Uterus (tissue), 2 donors: Measurements from ENCODE around the gene SGK1.

Experiments used
- POLR2A ChIP-seq, 2 donors: fragments of 450-650 bp; IDR thresholded peaks; one replicate each; pipeline ENCODE4 v1.6.1; 2016; ENCODE audit warnings: antibody characterized with exemption in 2 of 2, mild to moderate bottlenecking in 1 of 2, moderate library complexity in 1 of 2
- TF ChIP-seq, protein P1 (sequence below), 4 experiments: fragments of 200-600 bp in 2 of 4; fragments of 450-650 bp in 2 of 4; sonication (generic) in 2 of 4; IDR thresholded peaks; one replicate each; pipeline ENCODE4 v1.5.1; 2016 to 2019; ENCODE audit warnings: antibody characterized with exemption in 4 of 4, mild to moderate bottlenecking in 2 of 4, moderate library complexity in 1 of 4

DNA sequence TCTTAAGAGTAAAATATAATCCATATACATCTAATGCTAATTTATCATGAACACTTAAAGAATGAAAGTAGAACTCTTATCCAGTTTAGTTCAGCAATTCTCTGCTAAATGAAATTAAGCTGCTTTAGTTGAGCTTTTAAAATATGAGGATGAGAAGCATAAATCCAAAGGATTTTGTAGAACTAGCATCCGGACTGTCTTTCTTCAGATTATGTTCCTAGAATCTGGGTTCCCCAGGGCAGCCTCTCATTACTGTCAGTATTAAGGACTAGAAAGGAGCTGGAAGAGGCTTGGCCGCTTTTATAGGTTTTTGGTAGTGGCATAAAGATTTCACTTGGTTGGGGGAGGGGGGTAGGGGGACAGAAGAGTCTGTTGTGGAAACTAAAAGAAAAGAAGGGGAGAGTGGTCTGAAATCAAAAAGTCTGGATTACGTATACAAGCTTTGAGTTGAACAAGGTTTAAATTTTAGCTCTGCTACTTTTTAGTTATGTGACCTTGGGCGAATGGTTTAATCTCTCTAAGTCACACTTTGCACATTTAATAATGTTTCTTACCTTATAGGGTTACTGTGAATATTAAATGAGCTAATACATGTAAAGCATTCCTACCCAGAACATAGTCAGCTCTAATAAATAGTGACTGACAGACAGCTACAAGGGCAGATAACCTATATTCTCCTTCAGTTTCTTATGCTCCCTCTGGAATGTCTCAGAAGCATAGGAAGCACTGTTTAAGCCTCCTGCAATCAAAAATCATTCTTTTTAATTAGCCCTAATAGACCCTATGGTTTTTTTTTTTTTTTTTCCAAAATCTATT, 3.7 kb downstream of the SGK1 start:
- TF ChIP-seq POLR2A (IDR thresholded peaks at IDR 0.05) = no peak
- TF ChIP-seq, protein P1, sequence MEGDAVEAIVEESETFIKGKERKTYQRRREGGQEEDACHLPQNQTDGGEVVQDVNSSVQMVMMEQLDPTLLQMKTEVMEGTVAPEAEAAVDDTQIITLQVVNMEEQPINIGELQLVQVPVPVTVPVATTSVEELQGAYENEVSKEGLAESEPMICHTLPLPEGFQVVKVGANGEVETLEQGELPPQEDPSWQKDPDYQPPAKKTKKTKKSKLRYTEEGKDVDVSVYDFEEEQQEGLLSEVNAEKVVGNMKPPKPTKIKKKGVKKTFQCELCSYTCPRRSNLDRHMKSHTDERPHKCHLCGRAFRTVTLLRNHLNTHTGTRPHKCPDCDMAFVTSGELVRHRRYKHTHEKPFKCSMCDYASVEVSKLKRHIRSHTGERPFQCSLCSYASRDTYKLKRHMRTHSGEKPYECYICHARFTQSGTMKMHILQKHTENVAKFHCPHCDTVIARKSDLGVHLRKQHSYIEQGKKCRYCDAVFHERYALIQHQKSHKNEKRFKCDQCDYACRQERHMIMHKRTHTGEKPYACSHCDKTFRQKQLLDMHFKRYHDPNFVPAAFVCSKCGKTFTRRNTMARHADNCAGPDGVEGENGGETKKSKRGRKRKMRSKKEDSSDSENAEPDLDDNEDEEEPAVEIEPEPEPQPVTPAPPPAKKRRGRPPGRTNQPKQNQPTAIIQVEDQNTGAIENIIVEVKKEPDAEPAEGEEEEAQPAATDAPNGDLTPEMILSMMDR (IDR thresholded peaks at IDR 0.05) = no peak
